NB4 (cell line): Measurements from ENCODE around the gene SFSWAP.
"Not testable (repeated sequence)": the region's sequence is repeated elsewhere in the genome, so short reads cannot be mapped to it uniquely, and the experiment has no call there.

Source experiments
- DNase-seq: peaks from one replicate; pipeline ENCODE4 v3.0.0; 2010; ENCODE audit warnings: low read depth
- H3K4me3 ChIP-seq: one replicate; pipeline ENCODE4 v1.5.1; 2011; ENCODE audit warnings: mild to moderate bottlenecking, low read depth, low read length, moderate library complexity
- MYC ChIP-seq: IDR thresholded peaks from 2 replicates; pipeline ENCODE4 v1.6.1; 2011; ENCODE audit warnings: low read depth, low read length
- POLR2A ChIP-seq: IDR thresholded peaks from 2 replicates; pipeline ENCODE4 v1.6.1; 2011; ENCODE audit warnings: mild to moderate bottlenecking; ENCODE audit not compliant: insufficient read length; ENCODE audit errors: extremely low read depth
- TF ChIP-seq, protein P1 (sequence below): IDR thresholded peaks from 2 replicates; pipeline ENCODE4 v1.6.1; 2011; ENCODE audit warnings: low read depth, low read length
- TF ChIP-seq, protein P2 (sequence below): IDR thresholded peaks from one replicate; pipeline ENCODE4 v1.5.1; 2012; ENCODE audit warnings: low read depth, low read length

The SFSWAP gene

DNA sequence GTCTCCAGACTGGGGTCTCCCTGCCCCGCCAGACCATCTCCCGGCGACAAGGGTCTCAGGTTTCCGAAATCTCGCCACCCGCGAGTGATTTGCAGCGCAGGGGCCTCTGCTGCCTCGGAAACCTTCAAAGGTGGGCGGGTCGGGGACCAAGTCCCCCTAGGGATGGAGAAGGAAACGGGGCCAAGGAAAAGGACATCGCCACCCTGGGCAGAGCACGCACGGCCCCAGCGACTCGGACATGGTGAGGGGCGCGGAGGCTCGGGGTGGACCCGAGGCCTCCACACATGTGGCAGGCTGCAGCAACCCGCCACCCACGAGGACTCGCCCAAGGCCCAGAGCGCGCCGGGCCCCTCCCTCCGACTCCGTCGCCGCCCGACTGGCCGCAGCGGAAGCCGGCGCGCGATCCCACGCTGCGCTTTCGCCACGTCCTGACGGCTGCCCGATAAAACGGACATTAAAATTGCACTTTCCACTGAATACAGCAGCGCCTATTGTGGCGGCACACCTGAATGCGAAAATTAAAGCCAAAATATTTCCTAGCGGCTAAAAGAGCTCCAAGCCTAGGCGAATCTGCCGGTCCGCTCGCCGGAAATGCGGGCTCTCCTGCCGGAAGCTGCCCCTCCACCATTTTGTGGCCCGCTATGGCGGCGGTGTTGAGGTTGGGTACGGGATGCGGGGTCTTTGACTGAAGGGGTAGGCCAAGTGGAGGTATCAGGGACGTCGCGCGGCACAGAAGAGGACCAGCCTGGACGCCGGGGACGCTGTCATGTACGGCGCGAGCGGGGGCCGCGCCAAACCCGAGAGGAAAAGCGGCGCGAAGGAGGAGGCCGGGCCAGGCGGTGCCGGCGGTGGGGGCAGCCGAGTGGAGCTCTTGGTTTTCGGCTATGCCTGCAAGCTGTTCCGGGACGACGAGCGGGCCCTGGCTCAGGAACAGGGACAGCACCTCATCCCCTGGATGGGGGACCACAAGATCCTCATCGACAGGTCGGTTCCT, at the start of gene SFSWAP:
SFSWAP (plus strand) TSS at position 627 of the 994 bp plus-strand sequence; CDS start at position 767, 140 bp downstream.
- TF ChIP-seq, protein P1, sequence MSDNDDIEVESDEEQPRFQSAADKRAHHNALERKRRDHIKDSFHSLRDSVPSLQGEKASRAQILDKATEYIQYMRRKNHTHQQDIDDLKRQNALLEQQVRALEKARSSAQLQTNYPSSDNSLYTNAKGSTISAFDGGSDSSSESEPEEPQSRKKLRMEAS, result peak; percentile 86; the same call in 1 of the 2 replicates
- peak; percentile 93 for TF ChIP-seq MYC
- TF ChIP-seq, protein P2, sequence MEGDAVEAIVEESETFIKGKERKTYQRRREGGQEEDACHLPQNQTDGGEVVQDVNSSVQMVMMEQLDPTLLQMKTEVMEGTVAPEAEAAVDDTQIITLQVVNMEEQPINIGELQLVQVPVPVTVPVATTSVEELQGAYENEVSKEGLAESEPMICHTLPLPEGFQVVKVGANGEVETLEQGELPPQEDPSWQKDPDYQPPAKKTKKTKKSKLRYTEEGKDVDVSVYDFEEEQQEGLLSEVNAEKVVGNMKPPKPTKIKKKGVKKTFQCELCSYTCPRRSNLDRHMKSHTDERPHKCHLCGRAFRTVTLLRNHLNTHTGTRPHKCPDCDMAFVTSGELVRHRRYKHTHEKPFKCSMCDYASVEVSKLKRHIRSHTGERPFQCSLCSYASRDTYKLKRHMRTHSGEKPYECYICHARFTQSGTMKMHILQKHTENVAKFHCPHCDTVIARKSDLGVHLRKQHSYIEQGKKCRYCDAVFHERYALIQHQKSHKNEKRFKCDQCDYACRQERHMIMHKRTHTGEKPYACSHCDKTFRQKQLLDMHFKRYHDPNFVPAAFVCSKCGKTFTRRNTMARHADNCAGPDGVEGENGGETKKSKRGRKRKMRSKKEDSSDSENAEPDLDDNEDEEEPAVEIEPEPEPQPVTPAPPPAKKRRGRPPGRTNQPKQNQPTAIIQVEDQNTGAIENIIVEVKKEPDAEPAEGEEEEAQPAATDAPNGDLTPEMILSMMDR, result no peak
- TF ChIP-seq POLR2A, result peak; percentile 76
- peak within 1 kb of the TSS; percentile 96 for H3K4me3 ChIP-seq
- DNase-seq, result peak; percentile 91

DNA sequence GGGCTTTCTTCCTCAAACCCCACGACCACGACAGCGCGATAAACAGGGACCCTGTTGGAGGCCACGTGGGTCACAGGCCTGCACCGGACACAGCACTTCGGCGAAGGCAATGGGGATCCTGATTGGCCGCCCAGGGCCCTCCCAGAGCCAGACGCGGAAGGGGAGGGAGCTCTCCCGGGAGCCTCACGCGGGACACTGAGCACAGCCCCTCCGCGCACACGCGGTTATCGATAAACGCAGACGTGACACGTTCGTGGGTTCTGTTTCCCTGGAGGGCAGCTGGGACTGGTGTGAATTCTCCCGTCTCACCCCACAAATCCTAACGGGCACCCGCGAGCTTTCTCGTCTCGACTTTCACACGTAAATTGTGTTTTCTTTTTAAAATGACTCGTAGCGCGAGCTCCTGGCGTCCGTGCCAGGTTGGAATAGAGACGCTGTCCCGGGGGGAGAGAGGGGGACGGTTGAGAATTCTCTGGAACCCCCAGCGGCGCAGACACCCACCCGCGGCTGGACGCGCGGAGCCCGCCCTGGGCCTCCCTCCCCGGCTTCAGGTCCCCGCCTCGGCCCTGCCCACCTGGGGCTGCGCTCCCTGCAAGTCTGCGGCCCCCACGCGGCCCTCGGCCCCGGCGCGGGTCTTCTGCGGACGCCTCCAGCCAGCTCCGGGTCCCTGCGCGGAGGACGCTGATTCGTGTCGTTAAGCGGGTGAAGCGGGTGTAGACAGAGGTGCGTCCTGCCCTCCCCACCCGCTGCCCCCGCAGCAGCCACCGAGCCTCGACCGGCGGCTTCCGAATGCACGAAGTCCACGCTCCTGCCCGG, 49.5 kb upstream of the SFSWAP start:
- DNase-seq, H3K4me3 ChIP-seq: not testable (repeated sequence)

DNA sequence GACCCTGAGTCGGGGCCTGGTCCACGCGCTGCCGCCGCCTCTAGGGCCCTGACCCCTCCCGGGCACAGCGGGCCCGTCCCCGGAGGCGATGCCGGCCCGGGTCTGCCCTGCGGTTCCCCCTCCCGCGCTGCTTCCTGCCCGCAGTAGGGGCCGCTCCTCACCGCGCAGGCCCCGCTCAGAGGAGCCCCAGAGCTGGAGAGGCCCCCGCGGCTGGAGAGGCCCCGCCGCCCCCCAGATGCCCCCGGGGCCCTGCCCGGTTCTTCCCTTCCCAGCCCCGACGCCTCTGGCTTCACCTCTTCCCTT, 49.0 kb upstream of the SFSWAP start:
- DNase-seq, H3K4me3 ChIP-seq: not testable (repeated sequence)

DNA sequence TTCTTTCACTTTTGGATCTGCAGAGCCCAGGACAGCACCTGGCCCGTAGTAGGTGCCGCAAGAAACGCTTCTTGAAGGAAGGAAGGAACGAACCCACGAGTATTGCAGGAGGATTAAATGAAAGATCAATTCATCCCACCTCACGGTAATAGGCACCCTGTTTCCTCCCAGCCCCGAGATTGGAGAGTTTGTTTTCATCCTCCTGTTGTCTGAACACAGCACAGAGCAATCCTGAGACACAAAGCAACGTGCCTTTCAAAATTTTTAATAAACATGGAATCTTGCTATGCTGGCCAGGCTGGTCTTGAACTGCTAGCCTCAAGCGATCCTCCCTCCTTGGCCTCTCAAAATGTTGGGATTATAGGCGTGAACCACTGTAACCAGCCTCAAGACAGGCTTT, 48.5 kb upstream of the SFSWAP start:
- not testable (repeated sequence) for H3K4me3 ChIP-seq, DNase-seq

DNA sequence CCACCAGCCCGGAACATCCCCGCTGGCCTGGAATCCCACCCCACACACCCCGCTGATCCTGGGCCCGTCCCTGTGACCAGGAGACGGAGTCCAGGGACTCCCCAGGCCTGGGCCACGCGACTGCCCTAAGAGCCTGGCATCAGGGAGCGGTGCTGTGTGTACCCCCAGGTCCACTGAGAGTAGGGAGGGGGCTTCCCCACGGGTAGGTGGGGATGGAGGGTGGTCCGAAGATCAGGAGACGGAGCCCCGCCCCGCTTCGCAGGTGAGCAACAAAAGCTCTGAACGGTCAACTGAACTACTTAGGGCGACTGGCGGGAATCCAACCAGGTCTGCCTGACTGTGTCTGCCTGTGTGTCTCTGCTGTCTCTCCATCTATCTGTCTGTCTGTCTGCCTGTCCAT, 45.2 kb upstream of the SFSWAP start:
- DNase-seq, H3K4me3 ChIP-seq: not testable (repeated sequence)

DNA sequence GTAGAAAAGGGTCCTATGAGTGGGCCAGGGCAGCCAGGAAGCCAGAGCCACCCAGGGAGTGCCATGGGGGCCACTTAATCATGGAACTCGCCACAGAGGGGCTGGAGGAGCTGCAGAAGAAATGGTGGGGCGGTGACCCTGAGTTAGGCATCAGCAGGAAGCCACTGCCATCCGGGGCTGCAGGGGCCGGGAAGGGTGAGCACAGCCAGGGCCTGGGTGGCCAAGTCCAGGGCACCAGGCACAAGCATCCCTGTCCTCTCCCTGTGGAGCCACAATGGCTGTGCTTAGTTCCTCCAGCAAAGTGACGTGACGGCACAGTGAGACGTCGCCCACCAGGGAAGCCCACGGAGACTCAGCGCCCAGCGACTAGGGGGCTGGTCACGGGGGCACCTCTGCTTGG, 44.4 kb upstream of the SFSWAP start:
- DNase-seq, H3K4me3 ChIP-seq: not testable (repeated sequence)

DNA sequence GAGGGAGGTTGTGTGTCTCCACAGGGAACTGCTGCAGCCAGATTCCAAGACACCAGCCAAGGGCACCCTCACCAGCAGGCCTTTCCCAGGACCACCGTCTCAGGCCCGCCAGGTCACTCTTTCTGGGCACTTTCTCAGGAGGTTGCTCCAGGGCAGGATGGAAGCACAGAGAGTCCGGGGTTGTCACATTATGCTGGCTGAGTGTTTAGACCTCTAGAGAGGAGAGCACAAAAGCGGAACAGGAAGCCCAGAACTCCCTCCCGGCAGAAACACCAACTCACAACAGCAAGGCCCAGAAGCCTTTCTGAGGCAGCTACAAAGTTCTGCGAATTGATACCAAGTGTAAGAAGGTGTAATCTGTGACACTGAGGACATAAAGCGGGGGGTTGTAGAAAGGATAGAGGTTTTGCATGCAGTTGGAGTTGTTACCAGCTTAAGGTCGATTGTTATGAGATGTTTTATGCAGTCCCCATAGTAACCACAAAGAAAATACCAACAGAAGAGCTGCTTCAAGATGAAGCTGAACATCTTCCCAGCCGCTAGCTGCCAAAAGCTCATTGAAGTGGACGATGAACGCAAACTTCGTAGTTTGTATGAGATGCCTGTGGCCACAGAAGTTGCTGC, 43.8 kb upstream of the SFSWAP start:
- not testable (repeated sequence) for DNase-seq, H3K4me3 ChIP-seq

DNA sequence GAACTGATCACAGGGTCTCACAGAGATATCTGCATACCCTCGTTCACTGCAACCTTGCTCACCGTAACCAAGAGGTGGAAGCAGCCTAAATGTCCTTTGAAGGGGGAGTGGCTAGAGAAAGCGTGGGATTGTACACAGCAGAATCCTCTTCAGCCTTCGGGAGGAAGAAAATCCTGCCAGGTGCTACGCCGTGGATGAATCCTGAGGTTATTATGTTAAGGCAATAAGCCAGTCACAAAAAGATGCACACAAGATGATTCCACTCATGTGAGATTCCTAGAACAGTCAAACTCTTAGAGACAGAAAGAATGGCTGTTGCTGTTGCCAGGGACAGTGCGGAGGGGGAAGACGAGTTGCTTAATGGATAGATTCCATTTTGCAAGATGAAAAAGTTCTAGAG, 39.6 kb upstream of the SFSWAP start:
- DNase-seq, result no peak
- no peak for TF ChIP-seq POLR2A
- TF ChIP-seq, protein P2, result no peak

DNA sequence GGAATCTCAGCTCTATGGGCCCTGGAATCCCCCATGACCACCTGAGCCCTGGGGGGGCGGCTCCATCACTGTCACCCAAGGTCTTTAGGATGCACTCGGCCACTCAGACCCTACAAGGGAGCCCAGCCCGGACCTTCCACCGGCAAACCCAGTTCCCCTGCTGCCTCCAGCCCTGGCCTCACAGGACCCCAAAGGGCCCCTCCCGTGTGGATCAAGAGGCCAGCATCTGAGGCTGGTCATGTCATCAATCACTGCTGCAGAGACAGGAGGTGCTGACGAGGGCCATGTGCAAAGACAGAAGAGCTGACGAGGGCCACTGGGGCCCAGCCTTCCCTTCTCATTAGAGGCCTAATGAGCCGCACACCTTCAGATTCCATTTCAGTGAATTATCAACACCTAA, 39.0 kb upstream of the SFSWAP start:
- no peak overlapping the region for H3K4me3 ChIP-seq
- TF ChIP-seq MYC (no peak), POLR2A (no peak)
- TF ChIP-seq, protein P2, result no peak
- TF ChIP-seq, protein P1, result no peak
- DNase-seq, result no peak

More for the DNA sequence above, 39.6 kb upstream of the SFSWAP start:
- H3K4me3 ChIP-seq, result no peak overlapping the region
